Effector CD8-positive, alpha-beta T cell (primary cell): Measurements from ENCODE around the gene ZDHHC9.

Experiments
- DNase-seq: peaks from one replicate; lab custom pipeline; 2025; lab: John Stamatoyannopoulos, UW

Gene ZDHHC9

DNA sequence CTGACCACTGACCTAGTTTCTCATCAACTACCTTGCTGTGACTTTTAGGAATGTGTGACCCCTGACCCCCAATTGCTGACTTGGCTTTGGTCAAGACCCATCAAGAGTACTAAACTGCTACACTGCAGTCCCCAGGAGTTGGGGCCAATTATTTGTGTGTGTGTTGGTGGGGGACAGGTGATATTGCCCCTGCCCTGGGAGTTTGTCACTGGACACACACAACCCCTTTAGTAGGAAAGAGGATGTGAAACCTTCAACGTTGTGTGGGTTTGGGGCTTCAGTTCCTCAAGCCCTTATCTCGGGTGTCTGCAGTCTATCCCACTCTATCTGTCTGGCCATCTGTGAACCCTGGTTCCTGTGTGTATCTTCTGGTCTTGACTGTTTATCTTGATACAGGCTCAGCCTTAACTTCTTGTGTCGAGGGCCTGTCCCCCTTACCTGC, 57.5 kb downstream of the ZDHHC9 start:
- no peak for DNase-seq

- DNase-seq, result no peak
These were observed 58.3 kb downstream of the ZDHHC9 start for GRCh38 chrX:129785160-129785947.

DNA sequence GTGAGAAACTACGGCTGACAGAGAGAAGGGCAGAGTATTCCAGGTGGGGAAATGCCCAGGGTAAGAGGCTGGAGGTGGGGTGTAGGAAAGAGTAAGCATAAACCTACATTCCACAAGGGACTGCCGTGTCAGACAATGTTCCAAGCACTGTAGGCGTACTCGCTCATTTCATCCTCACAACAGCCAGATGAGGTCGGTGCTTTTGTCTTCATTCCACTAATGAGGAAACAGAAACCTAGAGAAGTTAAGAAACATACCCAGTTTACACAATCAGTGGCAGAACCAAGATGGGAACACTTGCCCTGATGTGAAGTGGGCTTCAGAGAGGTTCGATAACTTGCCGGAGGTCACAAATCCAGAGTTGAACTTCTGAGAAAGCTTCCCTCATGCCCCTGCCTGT, 59.3 kb downstream of the ZDHHC9 start:
- DNase-seq, result no peak

DNA sequence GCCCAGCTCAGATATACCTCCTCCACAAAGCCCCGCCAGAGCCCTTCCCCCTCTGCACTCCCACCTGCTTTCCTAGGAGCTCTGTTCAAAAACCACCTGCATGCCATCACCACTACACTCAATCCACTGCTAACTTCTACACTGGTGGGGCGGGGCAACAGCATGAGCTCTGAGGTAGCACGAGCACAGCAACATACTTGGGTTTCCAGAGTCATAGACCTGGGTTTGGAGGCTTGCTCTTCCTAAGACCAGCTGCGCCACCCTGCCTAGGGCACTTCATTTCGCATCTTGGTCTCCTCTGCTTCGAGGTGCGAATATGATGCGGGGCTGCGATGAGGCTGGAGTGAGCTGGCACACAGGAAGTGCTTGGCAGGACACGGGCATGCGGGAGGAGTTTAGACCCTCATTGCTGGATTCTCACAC, 60.4 kb downstream of the ZDHHC9 start:
- no peak for DNase-seq

DNA sequence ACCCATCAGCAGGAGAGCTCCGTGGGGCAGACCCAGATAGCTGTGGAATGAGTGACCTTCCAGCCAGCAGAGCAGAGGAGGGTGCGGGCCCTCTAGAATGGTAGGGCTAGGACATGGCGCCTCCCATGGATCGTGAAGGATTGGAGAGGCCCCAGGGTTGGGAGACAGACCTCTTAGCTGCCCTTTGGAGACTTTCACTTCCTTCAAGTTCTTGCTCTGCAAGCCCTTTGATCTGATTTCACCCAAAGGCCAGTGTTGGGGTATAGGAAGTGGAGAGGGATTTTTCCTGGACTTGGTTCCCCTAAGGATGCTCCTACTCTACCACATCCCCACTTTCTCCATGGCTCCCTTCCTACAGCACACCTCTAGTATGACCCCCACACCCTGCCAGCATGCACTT, 61.0 kb downstream of the ZDHHC9 start:
- DNase-seq, result no peak

DNA sequence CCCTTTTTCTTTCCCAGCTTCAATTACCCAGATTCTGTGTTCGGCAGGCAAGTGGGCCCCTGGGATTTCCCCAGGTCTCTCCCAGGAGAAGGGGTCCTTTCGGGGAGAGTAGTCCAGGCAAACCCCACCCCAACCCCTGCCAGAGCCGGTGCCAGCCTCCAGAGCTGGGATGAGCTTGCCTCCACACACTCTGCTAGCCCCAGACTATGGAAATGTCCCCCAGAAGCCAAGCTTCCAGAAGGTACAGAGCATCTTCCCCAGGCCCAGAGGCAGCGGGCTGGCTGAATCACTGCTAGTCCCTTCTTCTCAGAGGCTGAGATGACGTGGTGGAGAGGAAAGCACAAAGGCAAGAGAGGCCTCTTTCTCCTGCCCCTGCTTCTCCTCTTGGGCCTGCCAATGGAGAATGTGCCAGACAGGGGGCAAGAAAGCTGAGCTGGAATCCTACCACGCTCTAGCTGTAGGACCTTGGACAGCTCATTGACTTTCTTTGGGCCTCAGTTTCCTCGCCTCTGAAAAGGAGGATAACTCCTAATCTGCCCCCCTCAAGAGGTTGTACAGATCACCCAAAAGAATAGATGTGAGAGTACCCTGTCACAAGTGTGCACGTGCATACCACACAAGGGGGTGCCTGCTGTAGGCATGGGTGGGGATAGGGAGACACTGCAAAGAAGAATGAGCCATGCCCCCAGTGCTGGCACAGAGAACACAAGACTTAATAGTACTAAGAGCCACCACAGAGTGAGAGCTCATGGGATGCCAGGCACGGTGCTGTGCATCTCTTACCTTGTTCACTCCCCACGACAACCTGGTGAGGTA, 61.8 kb downstream of the ZDHHC9 start:
- peak; percentile 7 for DNase-seq

- peak; percentile 56 for DNase-seq
These were observed 62.5 kb downstream of the ZDHHC9 start for GRCh38 chrX:129781134-129781672.

DNA sequence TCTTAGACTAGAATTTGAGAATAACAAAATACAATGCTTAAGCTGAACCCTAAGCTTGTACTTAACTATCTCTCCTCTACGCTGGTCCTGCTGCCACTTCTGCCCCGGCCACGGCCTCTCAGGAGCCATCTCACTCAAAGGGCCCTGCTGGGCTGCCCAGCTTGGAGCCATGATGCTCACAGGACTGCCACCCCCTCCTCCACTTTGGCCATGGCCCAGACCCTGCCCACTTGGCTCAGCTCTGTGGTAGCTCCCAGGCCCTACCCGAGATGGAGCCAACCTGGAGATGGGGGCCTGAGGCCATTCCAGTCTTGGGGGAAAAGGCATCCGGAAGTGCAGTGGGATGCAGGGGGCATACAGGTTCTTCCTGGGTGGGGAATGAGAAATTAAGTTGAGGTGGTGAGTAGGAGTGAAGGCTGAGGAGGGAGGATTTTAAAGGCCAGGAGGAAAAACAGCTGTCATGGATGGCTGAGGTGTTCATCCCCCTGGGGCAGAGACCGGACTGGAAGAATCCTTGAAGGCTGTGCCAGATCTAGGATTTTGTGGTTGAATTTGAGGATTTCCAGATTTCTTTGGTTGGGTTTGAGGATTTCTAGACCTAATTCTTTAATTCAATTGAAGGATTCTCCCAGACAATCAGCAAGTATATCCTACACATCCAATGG, 63.1 kb downstream of the ZDHHC9 start:
- DNase-seq, result no peak

DNA sequence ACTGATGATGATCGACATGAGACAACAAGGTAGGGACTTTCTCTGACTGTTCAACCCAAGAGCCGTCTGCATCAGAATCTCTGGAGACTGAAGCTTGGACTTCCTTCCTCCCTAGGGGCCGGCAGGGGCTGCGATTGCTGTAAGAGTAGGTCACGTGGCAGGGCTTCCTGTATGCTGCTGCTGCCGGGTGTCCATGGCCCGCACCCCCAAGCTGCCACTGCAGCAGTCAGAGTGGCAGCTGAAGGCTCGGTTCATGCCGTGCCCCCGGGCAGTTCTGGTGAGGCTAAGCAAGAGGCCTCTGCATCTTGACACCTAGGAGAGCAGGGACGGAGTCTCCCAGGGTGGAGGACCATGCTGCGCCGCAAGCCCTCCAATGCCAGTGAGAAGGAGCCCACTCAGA, 63.9 kb downstream of the ZDHHC9 start, which contains the start of gene SASH3:
SASH3 (plus strand) TSS at position 203 of the 400 bp plus-strand sequence; CDS start at position 352, 149 bp downstream.
- peak; percentile 24 for DNase-seq

DNA sequence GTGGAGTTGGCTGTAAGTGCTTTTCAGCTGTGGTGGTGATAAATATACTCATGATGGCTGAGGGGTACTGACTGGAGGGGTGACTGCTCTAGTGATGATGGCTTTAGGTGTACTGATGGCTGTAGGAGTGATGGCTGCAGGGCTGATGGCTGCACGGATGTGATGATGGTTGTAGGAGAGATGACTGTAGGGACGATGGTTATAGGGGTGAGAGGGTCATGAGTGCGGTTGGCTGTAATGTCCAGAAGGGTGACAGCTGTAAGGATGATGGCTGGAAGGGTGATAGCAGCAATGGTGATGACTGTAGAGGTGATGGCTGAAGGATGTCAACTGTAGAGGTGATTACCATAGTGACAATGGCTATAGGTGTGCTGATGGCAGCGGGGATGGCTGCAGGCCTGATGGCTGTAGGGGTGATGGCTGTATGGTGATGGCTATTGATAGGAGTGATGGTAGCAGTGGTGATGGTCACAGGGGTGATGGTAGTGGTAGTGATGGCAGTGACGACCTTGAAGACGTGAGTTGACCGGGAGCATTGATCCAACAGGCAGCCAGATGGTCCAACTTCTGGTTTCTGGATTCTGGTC, 64.5 kb downstream of the ZDHHC9 start:
- no peak for DNase-seq

DNA sequence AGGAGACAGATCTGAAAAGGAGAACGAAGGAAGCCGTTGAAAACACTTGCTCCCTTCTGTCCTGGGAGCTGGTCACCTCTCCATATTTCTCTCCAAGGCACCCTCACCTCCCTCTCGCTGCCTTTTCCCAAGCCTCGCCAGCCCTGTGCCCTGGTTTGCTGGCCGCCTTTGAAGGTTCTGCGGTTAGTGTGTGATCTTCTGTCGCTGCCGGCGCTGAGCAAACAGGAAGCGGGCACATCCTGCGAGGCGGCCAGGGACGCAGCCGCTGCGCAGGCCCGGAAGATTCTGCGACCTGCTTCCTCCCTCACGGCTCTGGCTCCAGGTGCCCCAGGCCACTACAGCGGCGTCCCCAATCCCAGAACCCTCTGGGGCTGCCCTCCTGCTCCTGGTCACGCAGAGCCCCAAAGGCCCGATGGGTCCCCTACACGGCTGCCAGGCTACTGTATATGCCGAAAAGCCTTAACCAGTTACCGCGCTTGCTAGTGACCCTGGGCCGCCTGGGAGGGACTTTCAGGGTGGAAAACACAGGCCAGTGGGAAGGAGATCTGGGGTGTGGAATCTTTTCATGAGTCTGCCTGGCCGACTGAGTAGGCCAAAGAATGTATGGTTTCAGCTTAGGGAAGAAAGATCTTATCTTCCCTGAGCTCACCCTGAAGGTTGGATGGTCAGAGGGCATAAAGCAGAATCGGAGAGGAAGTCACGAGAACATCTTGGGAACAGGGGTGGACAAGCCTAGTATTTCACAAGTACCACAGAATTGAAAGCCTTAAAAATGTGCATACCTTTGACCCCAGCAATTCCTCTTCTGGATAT, 66.3 kb downstream of the ZDHHC9 start:
- DNase-seq, result peak; percentile 48

DNA sequence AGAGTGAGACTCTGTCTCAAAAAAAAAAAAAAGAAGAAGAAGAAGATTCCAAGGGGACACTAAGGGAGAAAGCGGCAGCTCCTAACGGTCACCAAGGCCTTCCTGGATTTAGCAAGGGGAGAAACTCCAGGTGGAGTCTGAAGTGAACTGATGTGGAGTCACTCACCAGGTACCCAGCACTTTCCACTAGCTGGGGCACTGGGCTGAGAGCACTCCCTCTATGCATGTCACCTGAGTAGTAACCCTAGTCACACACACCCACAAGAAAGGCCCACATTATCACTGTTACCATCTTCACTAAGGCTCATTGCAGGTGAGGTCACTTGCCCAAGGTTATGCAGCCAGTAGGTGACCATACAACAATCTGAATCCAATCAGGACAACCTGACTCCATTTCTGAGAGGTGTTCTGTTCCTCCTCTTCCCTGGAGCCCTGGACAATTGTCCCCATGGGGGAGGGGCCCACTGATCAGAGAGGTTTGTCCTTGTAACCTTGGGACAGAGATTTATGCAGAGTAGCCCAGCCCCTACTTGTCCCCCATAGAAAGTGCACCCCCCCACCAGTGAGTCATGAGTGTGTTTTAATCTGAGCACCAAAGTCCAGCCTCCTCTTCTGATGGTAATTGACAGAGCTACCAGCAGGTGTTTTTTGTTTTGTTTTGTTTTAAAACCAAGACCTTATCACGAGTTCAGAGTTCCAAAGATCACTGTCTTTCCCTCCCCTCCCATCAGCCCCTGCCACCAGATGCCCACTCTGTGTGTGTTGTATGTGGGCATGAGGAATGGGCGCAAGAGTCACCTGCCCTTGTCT, 69.8 kb downstream of the ZDHHC9 start:
- DNase-seq, result no peak

GRCh38 chrX:129772796-129773431, 70.8 kb downstream of the ZDHHC9 start:
- no peak for DNase-seq

DNA sequence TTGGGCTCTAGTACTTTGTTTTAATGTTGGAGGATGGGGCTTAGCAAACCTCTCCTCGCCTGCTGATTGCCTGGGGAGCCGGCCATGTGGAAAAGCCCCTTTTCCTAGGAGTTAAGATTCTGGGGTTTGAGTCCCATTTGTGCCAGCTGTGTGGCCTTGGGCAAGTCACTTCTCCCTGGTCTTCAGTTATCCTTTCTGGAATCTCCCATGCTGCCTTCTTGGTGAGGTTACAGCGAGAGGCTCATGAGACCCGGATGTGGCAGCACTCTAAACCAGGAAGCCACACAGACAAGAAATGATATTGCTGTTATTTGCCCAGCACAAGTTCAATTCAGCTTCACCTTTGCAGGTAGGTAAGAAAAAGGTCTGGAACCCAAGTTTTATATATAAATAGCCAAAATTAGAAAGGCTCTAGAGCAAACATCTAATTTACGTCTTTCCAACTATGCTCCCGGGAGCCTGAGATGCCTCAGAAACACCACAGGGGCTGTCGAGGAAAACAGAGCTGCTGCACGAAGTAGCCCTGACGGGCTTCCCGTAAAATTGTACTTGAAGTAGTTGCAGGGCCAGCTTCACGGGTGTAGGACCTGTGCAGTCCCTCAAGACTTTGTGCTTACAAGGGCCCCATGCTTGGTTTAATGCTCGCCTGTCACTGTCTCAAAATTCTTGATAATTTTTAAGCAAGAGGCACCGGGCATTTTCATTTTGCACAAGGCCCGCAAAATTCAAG, 72.3 kb downstream of the ZDHHC9 start:
- DNase-seq, result no peak

DNA sequence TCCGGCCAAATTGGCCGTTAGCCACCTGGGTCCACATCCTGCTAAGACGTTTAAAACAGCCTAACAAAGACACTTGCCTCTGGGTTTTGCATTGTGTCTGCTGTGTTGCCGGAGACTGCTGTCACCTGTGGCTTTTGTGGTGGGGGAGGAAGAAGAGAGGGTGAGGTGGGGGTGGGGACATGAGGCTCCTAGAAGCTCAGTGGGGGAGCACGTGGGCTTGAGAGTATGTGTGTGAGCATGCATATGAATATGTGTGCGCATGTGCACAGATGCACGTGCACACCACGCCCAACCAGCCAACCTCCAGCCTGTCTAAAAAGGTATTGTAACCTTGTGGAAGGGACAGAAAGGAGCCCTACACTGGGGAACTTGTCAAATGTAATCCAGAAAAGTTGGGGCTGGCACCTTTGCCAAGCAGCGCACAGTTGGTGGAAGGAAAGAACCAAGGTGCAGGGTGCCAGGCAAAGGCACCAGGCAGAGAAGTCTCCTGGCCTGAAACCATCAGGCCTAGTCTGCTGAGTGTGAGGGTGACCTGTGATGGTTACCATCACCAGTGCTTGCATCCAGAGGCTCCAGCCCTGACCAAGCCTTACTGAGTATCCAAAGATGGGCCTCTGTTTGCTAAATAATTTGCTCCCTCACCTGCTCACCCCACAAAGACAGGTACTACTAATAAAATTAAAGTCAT, 74.1 kb downstream of the ZDHHC9 start:
- peak; percentile 22 for DNase-seq

- DNase-seq, result no peak
These were observed 74.9 kb downstream of the ZDHHC9 start for GRCh38 chrX:129768586-129769466.

DNA sequence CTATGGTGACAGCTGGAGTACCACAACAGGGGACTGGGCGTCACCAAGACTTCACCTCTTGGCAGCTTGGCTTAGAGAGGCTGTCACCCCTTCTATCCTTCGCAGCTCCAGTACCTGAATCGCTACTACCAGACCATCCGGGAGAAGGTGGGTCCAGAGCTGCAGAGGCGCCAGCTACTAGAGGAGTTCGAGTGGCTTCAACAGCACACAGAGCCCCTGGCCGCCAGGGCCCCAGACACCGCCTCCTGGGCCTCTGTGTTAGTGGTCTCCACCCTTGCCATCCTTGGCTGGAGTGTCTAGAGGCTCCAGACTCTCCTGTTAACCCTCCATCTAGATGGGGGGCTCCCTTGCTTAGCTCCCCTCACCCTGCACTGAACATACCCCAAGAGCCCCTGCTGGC, 75.5 kb downstream of the ZDHHC9 start:
- no peak for DNase-seq
